IPS DF 4.7 (cell line): ENCODE data around the gene PPP1R9B.

Experiments used
- DNase-seq: peaks from one replicate; pipeline ENCODE4 v3.0.0-alpha.2; 2013; ENCODE audit warnings: low spot score; ENCODE audit errors: extremely low read depth

The PPP1R9B gene

GRCh38 chr17:50150354-50151040 lies at the start of gene PPP1R9B:
Gene PPP1R9B, minus strand, starts transcription at chr17:50150677. Its CDS starts 164 bp downstream, at chr17:50150513.
- no peak for DNase-seq

- DNase-seq: no peak
Observed at GRCh38 chr17:50199803-50200456, 49.5 kb upstream of the PPP1R9B start.

GRCh38 chr17:50199211-50199802 lies 48.8 kb upstream of the PPP1R9B start:
- no peak for DNase-seq

- DNase-seq: no peak
Observed at GRCh38 chr17:50198026-50198669, 47.7 kb upstream of the PPP1R9B start.

GRCh38 chr17:50196826-50197225 lies 46.3 kb upstream of the PPP1R9B start:
- no peak for DNase-seq

GRCh38 chr17:50196036-50196435 lies 45.6 kb upstream of the PPP1R9B start:
- no peak for DNase-seq

- DNase-seq: no peak
Observed at GRCh38 chr17:50194934-50195865, 44.7 kb upstream of the PPP1R9B start.

GRCh38 chr17:50194140-50194933 lies 43.9 kb upstream of the PPP1R9B start:
- no peak for DNase-seq

- DNase-seq: no peak
Observed at GRCh38 chr17:50192618-50193291, 42.3 kb upstream of the PPP1R9B start.

GRCh38 chr17:50192144-50192617 lies 41.7 kb upstream of the PPP1R9B start:
- DNase-seq: no peak

- no peak for DNase-seq
Observed at GRCh38 chr17:50191359-50192143, 41.1 kb upstream of the PPP1R9B start.

GRCh38 chr17:50190603-50191358 lies 40.3 kb upstream of the PPP1R9B start:
- DNase-seq: no peak

- no peak for DNase-seq
Observed at GRCh38 chr17:50190293-50190602, 39.8 kb upstream of the PPP1R9B start.

GRCh38 chr17:50189550-50190292 lies 39.2 kb upstream of the PPP1R9B start:
- no peak for DNase-seq

GRCh38 chr17:50188921-50189549 lies 38.6 kb upstream of the PPP1R9B start:
- no peak for DNase-seq

- no peak for DNase-seq
Observed at GRCh38 chr17:50188531-50188920, 38.0 kb upstream of the PPP1R9B start.
